ENCODE results near the gene CST9L.
"Not testable (repeated sequence)": the region's sequence is repeated elsewhere in the genome, so short reads cannot be mapped to it uniquely, and the experiment has no call there.

CST9L gene

DNA sequence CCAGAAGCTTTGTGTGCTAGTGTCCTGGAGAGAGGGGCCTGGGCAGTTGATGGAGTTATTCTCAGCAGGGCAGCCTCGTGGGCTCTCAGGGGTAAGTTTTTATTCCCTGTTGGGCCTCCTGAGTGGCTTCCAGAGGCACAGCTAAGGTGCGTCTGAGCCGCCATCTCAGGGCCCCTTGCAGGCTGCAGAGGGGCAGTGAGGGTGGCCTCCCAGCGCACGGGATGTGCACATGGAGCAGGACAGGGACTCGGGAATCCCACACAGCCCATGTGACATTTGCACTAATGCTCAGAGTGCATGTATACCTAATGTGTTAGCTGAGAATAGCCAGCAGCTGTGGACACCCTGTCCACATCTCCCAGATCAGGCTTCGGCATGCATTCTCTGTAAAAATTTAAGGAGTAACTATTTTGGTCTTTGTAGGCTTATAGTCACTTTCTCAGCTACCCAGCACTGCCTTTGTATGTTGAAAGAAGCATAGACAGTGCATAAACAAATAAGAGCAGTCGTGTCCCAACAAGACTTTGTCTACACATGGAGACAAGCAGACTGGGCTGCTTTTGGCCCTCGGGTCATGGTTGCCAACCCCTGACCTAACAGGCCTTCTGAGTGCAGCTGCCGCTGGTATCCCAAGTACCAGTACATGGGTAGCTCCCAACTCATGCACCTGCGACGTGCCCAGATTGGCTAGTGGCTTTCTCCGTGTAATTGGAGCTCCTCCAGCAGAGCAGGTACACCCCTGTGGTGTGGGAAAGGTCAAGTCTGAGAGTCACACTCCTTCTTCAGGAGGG, 18.6 kb upstream of the CST9L start:
- no peak for DNase-seq (ENCODE audit: low read depth in 2 of 2)

DNA sequence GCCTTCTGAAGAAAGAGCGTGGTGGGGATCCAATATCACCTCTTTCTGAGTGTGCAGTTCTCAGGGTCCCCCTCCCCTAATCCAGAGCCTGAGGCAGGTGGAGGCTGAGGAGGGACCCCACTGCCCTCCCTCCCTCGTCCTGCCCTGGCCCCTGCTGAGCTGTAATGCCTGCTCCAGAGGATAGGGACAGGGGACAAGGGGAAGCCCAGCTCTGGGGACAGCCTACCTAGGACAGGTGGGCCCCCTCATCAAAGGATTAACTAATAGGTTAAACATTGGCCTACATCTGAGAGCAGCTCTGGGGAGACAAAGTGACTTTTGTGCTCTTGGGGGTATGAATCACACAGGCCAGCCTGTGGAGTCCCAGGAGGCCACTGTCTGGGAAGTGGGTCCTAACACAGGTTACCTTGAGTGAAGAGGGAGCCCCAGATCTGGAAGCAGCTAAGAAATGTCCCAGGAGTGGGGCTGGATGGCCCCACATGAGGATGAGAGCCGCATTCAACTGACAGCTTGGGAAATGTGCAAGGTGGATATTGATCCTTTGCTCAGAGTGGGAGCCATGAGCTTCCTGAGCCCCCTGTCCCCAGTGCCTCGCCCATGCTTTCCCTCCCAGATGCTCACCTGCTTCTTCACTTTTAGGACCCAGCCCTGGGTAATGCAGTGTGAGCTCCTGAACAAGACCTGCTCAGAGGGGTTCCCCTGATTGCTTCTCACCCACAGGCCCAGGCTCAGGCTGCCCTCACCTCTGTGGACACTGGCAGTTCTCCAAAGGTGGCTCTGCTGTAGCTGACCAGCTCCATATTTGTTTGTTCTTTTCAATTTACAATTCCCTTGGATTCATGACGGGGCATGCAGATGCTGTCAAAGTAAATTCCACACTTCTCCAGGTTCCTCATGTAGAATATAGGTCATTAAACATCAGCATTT, 17.8 kb upstream of the CST9L start:
- no peak for DNase-seq (ENCODE audit: low read depth in 2 of 2)

DNA sequence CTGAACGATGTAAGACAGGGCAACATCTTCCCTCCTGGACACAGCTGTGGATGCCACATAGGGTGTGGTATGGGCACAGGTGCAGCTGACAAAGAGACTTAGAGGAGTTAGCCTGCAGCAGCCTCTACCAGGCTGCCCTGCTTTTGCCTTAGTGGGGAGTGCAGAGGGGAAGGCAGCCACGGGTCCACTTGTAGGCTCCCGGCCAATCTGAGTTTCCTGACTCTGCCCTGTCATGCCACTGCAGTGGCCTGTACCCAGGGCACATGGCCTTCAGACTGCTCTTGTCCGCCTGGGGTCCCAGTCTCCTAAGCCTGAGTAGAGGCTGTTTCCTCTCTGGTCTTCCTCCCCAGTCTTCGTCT, 17.1 kb upstream of the CST9L start:
- no peak for DNase-seq (ENCODE audit: low read depth in 2 of 2)

DNA sequence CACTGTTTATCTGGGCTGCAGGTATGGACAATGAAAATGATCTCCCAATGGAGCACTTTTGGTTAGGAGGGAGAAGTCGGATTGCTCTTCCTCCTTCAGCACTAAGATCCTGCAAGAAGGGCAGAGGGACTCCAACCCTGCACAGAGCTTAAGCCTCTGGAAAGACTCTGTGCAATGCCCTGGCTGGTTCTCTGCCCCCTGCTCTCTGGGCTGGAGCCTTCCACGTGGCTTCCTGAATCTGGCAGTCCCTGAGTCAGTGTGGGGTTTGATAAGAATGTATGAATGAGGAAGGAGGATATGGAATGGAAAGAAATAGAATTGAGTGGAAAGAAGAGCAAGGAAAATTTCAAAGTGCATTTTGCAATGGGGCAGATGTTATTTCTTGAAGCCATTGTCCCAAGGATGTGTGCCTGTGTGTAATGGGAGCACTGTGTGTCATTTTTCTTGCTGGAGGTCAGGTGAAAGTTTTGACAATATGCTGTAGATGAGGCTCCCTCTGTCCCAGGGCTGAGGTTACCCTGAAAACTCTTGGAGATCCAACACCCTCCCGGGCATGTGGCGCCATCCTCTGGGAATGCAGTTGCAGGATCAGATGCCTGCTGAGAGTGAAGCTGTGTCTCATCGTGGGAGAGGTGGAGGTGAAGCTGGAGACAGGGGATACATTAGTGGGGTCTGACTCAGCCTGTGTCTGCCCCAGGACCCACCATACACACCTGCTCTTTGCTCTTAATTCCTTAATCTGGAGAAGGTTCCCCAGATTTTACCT, 16.3 kb upstream of the CST9L start:
- no peak for DNase-seq (ENCODE audit: low read depth in 2 of 2)

DNA sequence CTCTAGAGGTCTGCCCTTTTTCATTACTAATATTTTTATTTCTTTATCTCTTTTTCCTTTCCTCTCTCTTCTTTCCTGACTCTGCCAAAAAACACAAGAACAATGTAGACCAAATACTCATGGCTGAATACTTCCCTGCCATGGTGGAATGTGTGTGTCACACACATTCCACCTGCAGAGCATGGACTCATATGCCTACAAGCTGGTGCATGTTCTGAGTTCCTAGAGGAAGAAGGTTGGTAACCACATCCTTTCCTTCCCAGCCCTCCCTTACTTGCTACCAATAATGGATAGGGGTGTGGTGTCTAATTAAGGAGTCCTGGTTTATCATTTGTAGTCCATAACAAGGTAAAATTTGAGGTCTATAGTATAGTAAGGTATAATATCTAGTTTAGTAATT, 15.2 kb upstream of the CST9L start:
- no peak for DNase-seq (ENCODE audit: low read depth in 2 of 2)

DNA sequence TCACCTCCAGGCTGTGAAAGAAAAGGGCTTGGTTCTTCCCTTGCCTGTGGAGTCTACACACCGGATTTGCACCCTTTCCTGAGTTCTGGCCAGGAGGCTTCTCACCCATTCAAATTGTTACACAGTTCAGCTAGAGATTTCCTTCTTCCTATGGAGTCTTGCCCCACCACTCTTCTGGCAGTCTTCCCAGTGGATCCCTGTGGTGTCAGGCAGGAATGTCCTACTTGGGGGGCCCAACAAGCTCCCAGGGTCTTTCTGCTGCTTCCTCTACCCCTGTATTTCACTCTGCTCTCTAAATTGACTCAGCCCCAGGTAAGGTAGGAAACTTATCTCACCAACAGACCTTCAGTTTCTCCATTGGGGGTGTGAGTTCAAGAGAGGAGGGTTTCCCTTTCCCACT, 14.0 kb upstream of the CST9L start:
- DNase-seq (ENCODE audit: low read depth in 2 of 2), result no peak

DNA sequence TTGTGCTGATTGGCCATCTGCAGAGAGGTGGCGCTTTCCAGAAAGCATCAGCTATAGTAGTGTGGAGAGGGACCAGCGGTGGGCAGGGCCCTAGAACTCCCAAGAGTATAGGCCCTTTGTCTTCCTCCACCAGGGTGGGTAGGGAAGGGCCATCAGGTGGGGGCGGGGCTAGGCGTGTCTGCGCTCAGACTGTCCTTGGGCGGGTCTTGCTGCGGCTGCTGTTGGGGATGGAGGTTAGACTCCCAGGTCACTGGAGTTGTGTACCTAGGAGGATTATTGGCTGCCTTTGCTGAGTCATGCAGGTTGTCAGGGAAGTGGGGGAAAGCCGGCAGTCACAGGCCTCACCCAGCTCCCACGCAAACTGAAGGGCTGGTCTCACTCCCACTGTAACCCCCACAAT, 13.5 kb upstream of the CST9L start:
- DNase-seq (ENCODE audit: low read depth in 2 of 2), result not testable (repeated sequence)

DNA sequence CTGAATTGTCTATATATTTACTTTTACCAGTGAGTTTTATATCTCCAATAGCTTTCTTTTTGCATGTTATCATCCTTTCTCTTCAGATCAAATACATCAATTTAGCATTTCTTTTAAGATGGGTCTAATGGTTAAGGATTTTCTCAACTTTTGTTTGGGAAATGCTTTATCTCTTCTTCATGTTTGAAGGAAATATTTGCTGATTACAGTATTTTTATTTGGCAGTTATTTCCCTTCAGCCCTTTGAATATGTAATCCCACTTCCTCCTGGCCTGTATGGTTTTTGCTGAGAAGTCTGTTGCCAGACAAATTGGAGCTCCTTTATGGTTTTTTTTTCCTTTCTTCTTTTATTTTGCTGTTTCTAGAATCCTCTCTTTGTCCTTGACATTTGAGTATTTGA, 6.7 kb upstream of the CST9L start:
- DNase-seq (ENCODE audit: low read depth in 2 of 2), result no peak

DNA sequence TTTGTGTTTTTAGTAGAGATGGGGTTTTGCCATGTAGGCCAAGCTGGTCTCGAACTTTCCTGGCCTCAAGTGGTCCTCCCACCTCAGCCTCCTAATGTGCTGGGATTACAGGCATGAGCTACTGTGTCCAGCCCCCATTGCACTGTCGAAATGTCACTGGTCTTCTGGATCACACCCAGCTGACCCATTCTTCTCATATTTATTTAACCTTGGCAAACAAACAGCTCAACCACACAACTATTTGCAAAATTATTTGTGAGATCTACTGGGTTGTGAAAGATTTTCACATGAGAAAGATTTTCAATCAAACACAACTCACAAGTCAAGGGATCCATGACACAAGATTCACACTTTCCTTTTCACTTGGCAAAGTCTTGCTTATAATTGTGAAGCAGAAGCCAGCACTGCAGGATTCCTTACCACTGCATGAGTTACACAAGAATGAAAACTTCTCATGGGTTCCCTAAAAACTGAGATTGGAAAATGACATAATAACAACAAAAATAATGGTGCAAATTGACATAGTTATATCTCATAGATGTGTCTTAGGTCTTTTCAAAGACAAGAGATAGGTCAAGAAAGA, 2.0 kb upstream of the CST9L start:
- DNase-seq (ENCODE audit: low read depth in 2 of 2), result no peak

DNA sequence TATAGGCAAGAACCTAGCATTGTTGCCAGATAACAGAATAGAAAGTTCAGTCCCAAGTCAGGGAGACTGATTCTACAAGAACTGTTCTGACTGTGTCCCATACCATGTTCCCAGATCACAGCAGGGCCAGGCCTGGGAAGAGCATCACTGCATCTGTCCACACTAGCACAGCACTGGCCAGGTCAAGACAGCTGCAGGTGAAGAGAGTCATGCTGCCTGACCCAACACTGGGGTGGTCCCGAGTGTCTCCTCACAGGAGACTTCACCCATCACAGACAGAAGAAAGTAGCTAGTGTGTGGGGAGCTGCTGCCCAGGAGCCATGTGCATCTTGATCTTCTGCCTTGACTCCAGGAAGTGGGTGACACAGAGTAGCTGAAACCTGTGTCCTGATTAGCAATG, 1.3 kb upstream of the CST9L start:
- no peak for DNase-seq (ENCODE audit: low read depth in 2 of 2)

DNA sequence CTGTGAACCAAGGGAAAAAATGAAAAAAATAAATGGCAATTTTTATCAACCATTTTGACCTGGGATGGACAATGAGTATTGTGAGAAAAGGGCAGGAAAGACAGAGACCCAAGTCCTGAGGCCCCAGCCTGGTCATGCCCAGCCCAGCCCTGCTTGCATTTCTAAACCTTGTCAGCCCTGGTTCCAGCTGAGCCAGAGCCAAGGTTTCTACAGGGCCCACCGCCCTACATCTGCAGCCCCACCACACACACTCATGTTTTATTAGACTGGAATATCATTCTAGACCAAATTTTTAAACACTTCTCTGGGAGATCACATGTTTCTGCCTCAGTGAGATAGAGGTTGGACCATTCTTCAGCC, 667 bp upstream of the CST9L start:
- DNase-seq (ENCODE audit: low read depth in 2 of 2), result no peak

DNA sequence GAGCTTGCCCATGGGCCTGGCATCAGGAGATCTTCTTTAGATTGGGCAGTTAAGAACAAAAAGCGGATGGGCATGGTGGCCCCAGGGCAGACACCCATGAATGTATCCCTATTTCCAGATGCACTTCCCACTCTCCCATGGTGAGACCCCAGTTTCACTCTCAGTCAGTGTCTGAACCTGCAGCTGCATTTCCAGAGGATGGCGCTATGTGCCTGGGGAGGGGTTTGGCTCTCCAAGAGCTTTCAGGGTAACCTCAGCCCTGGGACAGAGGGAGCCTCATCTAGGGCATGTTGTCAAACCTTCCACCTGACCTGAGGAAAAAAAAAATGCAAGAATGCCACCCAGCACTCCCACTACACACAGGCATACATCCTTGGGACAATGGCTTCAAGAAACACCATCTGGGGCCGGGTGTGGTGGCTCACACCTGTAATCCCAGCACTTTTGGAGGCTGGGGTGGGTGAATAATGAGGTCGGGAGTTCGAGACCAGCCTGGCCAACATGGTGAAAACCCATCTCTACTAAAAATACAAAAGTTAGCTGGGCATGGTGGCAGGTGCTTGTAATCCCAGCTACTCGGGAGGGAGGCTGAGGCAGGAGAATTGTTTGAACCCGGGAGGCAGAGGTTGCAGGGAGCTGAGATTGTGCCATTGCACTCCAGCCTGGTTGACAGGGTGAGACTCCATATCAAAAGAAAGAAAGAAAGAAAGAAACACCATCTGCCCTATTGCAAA, 1.9 kb downstream of the CST9L start:
- DNase-seq (ENCODE audit: low read depth in 2 of 2), result no peak

DNA sequence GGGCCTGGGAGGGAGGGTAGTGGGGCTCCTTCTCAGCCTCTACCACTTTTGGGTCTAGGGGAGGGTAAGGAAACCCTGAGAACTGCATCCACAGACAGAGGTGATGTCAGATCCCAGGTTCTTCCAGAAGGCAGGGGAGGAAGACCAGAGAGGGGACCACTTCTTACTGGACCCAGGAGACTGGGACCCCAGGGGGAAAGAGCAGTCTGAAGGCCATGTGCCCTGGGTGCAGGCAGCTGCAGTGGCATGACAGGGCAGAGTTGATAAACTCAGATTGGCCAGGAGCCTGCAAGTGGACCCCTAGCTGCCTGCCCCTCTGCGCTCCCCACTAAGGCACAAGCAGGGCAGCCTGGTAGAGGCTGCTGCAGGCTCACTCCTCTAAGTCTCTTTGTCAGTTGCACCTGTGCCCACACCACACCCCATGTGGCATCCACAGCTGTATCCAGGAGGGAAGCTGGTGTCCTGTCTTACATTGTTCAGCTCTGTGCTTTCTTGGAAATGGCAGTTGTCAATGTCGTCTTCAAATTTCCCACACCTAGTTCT, 2.7 kb downstream of the CST9L start:
- no peak for DNase-seq (ENCODE audit: low read depth in 2 of 2)

DNA sequence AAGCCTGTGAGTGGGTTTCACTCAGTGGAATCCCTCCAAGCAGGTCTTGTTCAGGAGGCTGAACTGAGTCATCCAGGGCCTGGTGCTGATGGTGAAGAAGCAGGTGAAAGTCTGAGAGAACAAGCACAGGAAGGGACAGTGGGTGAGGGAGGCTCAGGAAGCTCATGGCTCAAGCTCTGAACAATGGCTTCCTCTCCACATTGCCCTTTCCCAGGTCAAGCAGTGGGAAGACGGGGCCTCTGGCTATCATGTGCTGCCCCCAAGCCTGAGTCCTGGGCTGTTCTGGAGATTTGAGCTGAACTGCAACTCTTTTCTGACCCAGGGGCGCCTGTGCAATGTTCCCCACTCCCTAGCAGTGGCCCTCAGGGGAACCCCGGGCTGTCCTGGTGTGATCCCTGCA, 3.4 kb downstream of the CST9L start:
- no peak for DNase-seq (ENCODE audit: low read depth in 2 of 2)

DNA sequence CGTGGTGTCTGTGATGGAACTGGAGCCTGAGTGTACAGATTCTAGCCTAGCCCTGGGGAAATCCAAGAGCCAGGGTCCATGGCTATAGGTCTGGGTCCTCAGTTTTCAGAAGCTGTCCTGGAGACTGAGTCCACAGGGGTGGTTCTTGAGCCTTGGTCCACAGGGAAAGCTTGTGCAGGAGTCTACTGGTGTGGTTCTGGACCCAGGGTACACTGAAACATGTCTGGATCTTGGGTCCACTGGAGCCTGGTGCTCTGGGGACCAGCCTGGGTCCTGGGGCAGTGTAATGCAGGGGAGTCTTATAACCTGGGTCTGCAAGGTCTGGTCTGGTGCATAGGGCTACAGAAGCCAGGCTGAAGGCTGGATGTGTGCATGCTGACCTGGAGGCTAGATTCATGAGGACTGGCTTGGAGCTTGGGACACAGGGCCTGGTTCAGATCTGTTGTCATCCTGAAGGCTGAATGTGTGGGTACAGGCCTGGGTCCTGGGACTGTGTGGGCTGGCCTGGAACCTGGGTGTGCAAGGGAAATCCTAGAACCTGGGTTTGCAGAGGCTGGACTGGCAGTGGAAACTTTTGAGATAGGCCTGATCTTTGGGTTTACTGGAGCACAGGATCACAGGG, 5.5 kb downstream of the CST9L start:
- no peak for DNase-seq (ENCODE audit: low read depth in 2 of 2)

DNA sequence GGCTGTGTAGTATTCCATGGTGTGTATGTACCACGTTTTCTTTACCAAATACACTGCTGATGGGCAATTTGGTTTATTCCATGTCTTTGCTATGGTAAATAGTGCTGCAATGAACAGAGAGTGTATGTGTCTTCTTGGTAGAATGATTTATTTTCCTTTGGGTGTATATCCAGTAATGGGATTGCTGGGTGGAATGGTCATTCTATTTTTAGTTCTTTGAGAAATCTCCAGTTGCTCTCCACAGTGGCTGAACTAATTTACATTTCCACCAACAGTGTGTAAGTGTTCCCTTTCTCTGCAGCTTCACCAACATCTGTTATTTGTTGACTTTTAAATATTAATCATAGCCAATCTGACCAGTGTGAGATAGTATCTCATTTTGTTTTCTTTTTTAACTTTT, 13.9 kb downstream of the CST9L start:
- no peak for DNase-seq (ENCODE audit: low read depth in 2 of 2)

DNA sequence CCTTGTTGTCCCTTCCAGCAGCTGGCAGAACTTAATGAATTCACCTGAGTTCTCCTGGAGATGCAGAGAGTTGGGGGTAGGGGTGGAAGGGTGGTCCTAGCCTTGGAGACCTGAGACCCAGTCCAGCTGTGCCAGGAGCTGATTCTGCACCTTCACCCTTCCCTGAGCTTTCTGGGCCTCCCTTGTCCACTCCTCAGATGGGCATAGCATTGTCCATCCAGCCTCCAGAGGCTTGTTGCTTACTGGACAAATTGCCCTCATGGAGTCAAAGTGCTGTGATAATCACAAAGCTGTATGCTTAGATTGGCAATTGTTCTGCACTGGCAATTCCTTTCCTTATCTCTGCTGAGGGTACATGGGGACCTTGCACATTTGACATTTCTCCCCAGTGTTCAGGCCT, 16.5 kb downstream of the CST9L start:
- no peak for DNase-seq (ENCODE audit: low read depth in 2 of 2)

DNA sequence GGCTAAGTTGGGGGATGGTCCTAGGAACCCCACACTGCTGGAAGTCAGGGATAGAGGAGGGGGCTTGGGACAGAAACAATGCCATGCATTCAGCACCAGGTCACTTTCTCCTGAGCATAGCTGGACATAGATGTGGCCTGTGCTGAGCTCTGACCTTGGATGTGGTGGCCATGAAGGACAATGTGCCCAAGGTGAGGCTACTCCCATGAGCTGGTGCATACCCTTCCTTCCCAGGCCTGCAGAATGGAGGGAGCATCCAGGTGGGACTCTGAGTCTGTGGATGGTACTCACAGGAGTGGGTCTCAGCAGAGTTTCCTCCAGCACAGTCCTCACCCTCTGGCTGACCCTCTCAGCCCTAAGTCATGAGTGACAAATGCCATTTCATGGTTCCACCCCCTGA, 16.9 kb downstream of the CST9L start:
- no peak for DNase-seq (ENCODE audit: low read depth in 2 of 2)

DNA sequence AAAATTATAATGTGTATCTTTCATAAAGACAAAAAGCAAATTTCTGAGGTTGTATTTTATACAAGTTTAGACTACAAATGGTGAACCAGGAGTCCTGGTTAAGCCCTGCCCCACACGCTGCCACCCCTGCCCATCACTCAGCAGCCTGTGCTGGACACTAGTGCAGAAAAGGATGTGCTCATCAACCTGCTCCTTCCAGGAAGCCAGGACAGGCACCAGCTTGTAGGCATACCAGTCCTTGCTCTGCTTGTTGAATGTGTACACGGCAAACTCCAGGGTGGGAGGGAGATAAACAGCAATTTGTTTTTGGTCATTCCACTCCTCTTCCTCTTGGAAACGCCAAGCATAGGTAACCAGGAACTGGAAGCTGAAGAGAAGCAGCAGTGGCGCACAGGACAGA, 18.1 kb downstream of the CST9L start:
- no peak for DNase-seq (ENCODE audit: low read depth in 2 of 2)

DNA sequence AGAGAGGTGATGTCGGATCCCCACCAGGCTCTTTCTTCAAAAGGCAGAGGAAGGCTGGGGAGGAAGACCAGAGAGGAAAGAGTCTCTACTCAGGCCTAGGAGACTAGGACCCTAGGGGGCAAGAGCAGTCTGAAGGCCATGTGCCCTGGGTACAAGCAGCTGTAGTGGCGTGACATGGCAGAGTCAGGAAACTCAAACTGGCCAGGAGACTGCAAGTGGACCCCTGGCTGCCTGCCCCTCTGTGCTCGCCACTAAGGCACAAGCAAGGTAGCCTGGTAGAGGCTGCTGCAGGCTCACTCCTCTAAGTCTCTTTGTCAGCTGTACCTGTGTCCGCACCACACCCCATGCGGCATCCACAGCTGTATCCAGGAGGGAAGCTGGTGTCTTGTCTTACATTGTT, 19.9 kb downstream of the CST9L start:
- DNase-seq (ENCODE audit: low read depth in 2 of 2), result no peak

DNA sequence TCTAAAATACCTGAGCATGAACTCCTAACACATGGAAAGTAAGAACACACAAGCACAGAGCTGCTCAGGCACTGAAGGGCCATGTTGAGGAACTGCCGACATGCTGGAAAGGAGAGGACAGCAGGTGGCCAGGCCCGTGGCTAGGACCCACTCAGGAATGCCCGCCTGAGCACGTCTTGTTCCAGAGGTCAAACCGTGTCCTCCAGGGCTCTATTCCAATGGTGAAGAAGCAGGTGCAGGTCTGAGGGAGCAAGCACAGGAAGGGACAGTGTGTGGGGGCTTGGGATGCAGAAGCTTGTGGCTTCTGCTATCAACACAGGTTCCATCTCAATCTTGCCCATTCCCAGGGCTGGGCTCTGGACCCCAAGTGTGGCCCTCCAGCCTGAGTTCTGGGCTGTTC, 20.7 kb downstream of the CST9L start:
- no peak for DNase-seq (ENCODE audit: low read depth in 2 of 2)

Measured in stimulated activated CD4-positive, alpha-beta T cell treated with anti-CD3 and anti-CD28 coated beads, Interleukin-1b, Interleukin-23, amount 100 ng/mL, for 4 hours (primary cell).